Tibial artery (tissue), 4 donors: ENCODE data around the gene RNF20.

Experiments used
- DNase-seq, 2 donors: peaks; one replicate each; pipeline ENCODE4 v3.0.0-alpha.2; 2019
- H3K27ac ChIP-seq, 2 donors: fragments of 200-600 bp; sonication (generic) in 1 of 2; 1 replicate in 1 of 2; 2 replicates in 1 of 2; pipeline ENCODE4 v1.5.1; 2018 to 2019; ENCODE audit warnings: mild to moderate bottlenecking in 1 of 2
- H3K27me3 ChIP-seq, 2 donors: fragments of 200-600 bp; sonication (generic) in 1 of 2; one replicate each; pipeline versions ENCODE4 v1.5.1 to v1.6.0; 2016 to 2019
- H3K36me3 ChIP-seq, 3 donors: fragments of 200-600 bp; sonication (generic) in 2 of 3; one replicate each; pipeline ENCODE4 v1.5.1; 2016 to 2019; ENCODE audit warnings: mild to moderate bottlenecking in 2 of 3
- H3K4me1 ChIP-seq, 4 donors: fragments of 200-600 bp; sonication (generic) in 2 of 4; 1 replicate in 3 of 4; 2 replicates in 1 of 4; pipeline ENCODE4 v1.5.1; 2016 to 2019
- H3K4me3 ChIP-seq, 2 donors: fragments of 200-600 bp; sonication (generic) in 1 of 2; 1 replicate in 1 of 2; 2 replicates in 1 of 2; pipeline ENCODE4 v1.5.1; 2018 to 2019; ENCODE audit warnings: mild to moderate bottlenecking in 2 of 2
- H3K9me3 ChIP-seq, 3 donors: fragments of 200-600 bp; sonication (generic) in 1 of 3; one replicate each; pipeline ENCODE4 v1.5.1; 2016 to 2019
- CTCF ChIP-seq, 2 experiments: fragments of 200-600 bp in 1 of 2; fragments of 450-650 bp in 1 of 2; IDR thresholded peaks; one replicate each; pipeline ENCODE4 v1.5.1; 2017 to 2019; ENCODE audit warnings: antibody characterized with exemption in 2 of 2, mild to moderate bottlenecking in 1 of 2, moderate library complexity in 1 of 2
- intact Hi-C: fragments of 100-400 bp; cut with DNase I; formaldehyde crosslinking; loops from one replicate; pipeline ENCODE4 v1.15.0; 2023; ENCODE audit warnings: low total_unique reads

RNF20 gene

GRCh38 chr9:101571114-101571513 is 37.5 kb downstream of the RNF20 start:
- Histone ChIP-seq H3K9me3 (no peaks in the 10 kb centered on the region), H3K36me3 (peaks cover 22 to 47% (median 26%) of the 10 kb centered on the region in 3 donors), H3K4me3 (no peak overlapping the region), H3K4me1 (no peaks in the 10 kb centered on the region), H3K27ac (no peak overlapping the region), H3K27me3 (no peaks in the 10 kb centered on the region)
- intact Hi-C loops, result no loop called here
- DNase-seq, result no peak
- TF ChIP-seq CTCF (IDR thresholded peaks at IDR 0.05), result no peak

- Histone ChIP-seq H3K4me1 (no peaks in the 10 kb centered on the region), H3K27me3 (no peaks in the 10 kb centered on the region), H3K36me3 (peaks cover 12 to 36% (median 16%) of the 10 kb centered on the region in 3 donors), H3K4me3 (no peak overlapping the region), H3K27ac (no peak overlapping the region), H3K9me3 (no peaks in the 10 kb centered on the region)
- intact Hi-C loops, result no loop called here
- DNase-seq, result no peak
- TF ChIP-seq CTCF (IDR thresholded peaks at IDR 0.05), result no peak
These were observed 38.7 kb downstream of the RNF20 start for GRCh38 chr9:101572316-101572715.

GRCh38 chr9:101574731-101575333 is 41.2 kb downstream of the RNF20 start:
- H3K27me3 ChIP-seq, result no peaks in the 10 kb centered on the region
- DNase-seq, result no peak
- H3K4me3 ChIP-seq, result no peak overlapping the region
- H3K36me3 ChIP-seq, result peaks cover 5 to 11% (median 8%) of the 10 kb centered on the region in 3 donors
- no peak overlapping the region for H3K27ac ChIP-seq
- no peak for TF ChIP-seq CTCF (IDR thresholded peaks at IDR 0.05)
- intact Hi-C loops, result no loop called here
- H3K9me3 ChIP-seq, result no peaks in the 10 kb centered on the region
- no peaks in the 10 kb centered on the region for H3K4me1 ChIP-seq

- Histone ChIP-seq H3K9me3 (no peaks in the 10 kb centered on the region), H3K27ac (no peak overlapping the region), H3K36me3 (no peaks in the 10 kb centered on the region), H3K4me1 (no peaks in the 10 kb centered on the region), H3K4me3 (no peak overlapping the region), H3K27me3 (no peaks in the 10 kb centered on the region)
- no peak for DNase-seq
- no peak for TF ChIP-seq CTCF (IDR thresholded peaks at IDR 0.05)
- intact Hi-C loops, result no loop called here
These were observed 44.7 kb downstream of the RNF20 start for GRCh38 chr9:101578378-101578777.

- no peak for DNase-seq
- H3K27ac ChIP-seq, result no peak overlapping the region
- intact Hi-C loops, result no loop called here
- H3K4me1 ChIP-seq, result no peaks in the 10 kb centered on the region
- TF ChIP-seq CTCF (IDR thresholded peaks at IDR 0.05), result no peak
- no peaks in the 10 kb centered on the region for H3K9me3 ChIP-seq
- H3K4me3 ChIP-seq, result no peak overlapping the region
- H3K36me3 ChIP-seq, result no peaks in the 10 kb centered on the region
- H3K27me3 ChIP-seq, result no peaks in the 10 kb centered on the region
These were observed 46.3 kb downstream of the RNF20 start for GRCh38 chr9:101579711-101580545.
